Measurements from ENCODE around the gene GUCY2C.

Gene GUCY2C

DNA sequence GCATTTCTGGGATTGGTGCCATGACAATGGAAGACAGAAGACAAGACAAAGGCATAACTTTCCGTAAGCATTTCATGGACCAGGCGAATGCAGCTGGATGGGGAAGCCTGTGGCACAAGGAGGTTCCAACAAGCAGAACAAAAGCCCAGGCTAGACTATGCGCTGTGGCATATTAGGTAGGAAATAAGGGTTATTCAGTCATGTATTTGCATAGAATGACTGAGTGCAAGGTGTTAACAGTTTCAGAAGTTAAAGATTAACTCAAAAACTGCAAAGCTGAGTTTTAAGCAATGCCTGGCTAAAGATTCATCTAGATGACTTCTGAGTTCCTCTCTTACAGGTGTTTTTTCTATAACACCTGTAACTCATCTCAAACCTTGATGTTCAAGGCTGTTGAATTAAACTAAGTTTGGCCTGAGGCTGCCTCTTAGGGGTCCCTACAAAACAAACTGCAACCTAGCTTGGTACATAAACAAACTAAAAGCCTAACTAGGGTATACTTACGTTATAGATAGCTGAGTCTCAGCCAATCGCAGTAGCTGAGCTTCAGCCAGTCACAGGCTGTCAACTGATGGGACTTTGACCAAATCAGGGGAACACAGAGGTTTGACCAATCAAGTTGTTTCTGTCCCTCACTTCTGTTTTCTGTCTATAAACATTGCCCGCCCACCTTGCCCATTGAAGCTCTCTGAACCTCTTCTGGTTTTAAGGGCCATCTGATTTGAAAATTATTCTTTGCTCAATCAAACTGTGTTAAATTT, 76.5 kb downstream of the GUCY2C start:
- no peak for DNase-seq

DNA sequence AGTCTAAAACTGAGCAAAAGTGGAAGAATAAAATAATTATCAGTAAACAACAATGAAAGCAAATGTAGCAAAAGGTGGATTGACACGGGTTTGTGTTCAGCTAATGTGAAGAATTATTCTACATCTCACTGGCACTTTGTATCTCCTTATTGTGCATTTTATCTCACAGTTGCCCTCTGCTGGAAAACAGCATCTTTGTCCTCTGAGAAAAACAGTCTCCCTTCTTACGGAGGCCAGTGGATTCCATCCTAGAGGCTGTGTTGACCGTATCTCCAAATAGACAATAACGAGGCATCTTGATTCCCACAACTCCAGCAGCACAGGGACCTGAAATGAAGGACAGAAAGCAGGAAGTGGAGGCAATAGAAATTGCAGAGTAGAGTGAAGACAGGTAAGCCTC, 77.4 kb downstream of the GUCY2C start:
- DNase-seq, result no peak

DNA sequence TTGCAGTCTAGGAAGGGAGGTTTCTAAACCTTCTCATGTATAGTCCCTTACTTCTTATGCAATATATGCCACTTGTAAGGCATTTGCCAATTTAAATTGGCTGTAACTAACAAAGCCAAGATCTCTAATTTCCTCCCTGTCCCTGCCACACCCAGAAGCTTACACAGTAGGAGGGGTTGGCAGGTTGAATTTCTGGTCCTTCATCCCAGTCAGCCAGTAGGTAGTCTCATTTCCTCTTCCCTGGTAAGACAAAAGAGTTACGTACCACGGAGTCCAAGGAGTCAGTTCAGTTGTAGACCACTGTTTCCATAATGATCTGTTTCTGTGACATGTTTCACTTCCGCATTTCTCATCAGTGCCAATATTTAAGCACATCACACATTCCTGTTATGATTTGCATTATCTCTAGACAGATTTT, 81.7 kb downstream of the GUCY2C start:
- DNase-seq, result no peak

DNA sequence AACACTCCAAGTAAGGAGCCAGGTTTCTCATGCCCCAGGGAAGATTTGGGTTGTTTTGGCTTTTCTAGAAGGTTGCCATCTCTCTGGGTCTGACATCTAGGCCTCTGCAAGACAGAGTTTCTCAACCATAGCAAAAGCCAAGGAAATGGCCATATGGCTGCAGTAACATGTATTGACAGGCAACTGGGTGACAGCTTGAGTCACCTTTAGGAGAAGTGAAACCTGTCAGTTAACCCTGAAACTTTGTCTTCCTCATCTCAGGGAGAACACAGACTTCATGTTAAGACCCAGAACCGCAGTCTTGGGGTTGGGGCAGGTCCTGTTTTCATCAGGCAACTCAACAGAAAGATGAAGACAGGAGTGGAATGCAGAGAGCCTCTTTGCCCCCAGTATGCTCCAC, 82.7 kb downstream of the GUCY2C start:
- DNase-seq, result no peak

DNA sequence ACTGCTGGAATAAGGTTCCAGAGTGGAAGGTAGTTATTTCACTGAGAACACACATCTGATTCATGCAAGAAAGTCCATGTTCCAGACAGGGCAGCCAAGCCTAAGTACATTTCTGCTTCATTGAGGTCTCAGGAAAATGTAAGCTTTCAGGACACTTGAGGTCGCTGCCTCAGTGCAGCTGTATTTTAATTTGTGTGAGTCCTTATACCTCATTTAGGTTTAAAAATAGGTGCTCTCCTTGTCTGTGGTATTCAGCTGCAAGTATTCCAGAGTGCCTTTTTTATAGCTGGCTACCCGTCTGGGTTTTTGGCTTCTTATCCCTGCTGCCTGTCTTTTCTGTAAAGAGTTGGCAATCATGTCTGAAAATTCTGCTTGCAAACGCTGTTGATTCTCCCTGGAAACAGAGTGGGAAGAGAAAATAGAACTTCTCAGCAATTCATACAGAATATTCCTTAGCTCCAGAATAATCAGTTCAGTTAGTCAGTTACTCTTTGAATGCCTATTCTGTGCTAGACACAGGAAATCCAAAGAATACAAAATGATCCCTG, 83.4 kb downstream of the GUCY2C start:
- DNase-seq, result no peak

DNA sequence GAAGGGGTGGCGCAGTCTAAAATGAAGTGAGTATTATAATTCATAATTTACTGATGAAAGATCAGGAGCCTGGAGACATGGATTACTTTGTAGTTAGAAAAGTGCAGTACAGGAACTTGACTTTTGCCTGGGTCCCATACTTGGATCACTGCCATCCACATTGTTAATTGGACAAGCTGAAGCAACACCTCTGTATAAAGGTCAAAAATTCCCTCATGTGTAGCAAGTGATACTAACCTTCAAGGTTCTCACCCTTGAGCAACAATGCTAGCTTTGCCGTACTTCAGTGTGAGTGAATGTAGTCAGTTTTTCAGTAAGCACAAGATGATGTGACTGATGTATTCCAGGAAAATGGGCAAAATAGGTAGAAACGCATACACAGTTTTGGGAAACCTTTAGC, 84.1 kb downstream of the GUCY2C start:
- no peak for DNase-seq

DNA sequence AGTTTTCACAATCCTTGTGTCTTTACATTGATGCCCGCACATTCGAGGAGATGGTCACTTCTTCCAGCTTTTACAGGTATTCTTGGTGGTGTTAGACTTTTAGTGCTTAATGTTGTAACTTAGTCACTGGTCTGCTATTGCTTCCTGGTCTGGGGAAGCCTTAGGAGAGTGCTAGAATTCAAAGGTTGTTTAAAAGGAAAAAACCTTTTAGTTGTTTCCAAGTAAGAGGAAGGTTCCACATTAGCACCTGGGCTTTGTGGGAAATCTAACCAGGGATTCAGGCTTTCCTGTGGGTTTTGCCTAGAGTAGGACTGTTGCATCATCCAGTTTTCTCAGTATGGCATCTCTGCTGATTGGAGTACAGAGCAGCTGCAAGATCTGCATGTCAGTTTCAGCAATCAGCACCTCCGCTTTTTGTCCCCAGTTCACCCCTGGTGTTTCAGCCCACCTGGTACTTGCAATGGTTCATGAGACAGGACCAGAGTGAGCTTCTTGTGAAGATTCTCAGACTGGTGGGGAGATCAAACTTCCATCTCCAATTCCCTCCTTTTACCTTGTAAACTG, 84.7 kb downstream of the GUCY2C start:
- no peak for DNase-seq

DNA sequence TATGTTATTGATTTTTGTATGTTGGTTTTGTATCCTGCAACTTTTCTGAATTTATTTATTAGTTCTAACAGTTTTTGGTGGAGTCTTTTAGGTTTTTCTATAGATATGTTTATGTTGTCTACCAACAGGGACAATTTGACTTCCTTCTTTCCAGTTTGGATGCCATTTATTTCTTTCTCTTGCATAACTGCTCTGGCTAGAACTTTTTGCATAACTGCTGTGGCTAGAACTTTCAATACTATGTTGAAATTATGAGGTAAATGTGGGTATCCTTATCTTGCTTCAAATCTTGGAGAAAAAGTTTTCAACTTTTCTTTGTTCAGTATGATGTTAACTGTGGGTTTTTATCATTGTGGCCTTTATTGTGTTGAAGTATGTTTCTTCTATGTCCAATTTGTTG, 88.8 kb downstream of the GUCY2C start:
- DNase-seq, result no peak

DNA sequence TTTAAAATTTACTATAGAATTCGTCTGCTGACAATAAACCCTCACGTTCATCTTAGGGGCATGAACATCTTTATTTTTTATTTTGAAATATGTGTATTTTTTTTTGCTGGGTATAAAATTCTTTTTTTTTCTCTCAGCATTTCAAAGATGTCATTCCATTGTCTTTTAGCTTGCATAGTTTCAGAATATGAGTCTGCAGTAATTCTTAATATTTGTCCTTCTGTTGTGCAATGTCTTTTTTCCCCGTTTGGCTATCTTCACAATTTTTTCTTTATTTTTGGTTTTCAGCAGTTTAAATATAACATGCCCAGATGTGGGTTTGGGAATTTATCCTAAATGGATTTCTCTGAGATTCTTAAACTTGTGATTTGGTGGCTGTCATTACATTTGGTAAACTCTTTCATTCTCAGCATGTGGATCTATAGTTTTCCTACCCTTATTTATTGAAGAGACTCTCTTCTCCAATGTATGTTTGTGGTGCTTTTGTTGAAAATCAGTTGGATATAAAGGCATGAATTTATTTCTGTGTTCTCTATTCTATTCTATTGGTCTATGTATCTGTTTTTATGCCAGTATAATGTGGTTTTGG, 90.9 kb downstream of the GUCY2C start:
- no peak for DNase-seq

DNA sequence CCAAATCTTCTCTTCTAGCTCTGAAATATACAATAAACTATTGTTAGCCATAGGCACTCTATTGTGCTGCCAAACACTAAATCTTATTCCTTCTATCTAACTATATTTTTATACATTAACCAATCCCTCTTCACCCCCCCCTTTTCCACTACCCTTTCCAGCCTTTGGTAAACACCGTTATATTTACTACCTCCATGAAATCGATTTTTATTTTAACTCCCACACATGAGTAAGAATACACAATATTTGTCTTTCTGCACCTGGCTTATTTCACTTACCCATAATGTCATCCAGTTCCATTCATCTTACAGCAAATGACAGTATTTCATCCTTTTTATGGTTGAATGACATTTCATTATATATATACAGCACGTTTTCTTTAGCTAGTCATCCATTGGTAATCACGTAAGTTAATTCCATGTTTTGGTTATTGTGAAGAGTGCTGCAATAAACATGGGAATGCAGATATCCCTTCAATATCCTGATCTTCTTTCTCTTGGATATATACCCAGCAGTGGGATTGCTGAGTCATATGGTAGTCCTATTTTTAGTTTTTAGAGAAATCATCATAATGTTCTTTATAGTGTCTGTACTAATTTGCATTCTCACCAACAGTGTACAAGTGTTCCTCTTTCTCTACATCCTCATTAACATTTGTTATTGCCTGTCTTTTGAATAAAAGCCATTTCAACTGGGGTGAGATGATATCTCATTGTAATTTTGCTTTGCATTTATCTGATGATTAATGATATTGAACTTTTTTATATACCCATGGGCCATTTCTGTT, 94.5 kb downstream of the GUCY2C start:
- no peak for DNase-seq

DNA sequence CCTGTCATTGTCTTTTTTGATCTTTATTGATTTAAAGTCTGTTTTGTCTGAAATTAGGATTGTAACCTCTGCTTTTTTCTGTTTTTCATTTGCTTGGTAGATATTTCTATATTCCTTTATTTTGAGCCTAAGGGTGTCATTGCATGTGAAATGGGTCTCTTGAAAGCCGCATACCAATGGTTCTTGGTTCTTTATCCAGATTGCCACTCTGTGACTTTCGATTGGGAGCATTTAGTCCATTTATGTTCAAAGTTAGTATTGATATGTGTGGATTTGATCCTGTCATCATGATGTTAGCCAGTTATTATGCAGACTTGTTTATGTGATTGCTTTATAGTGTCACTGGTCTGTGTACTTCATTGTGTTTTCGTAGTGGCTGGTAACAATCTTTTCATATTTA, 98.9 kb downstream of the GUCY2C start:
- DNase-seq, result no peak

DNA sequence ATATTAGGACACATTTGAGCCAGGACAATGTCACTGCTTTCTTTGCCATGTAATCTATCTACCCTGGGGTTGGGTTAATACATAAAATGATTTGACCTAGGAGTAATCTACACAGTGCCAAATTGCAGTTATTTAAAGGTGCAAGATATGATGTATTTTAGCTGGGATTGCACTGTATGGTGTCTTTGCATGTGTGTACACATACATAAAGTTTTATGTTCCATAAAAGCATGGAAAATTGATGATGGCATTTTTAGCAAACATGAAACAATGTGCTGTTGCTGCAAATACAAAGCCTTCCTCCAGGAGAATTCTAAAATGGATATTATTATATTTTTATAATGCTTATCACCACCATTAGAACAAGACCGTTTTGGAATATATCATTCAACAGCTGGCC, 104.7 kb downstream of the GUCY2C start:
- no peak for DNase-seq

DNA sequence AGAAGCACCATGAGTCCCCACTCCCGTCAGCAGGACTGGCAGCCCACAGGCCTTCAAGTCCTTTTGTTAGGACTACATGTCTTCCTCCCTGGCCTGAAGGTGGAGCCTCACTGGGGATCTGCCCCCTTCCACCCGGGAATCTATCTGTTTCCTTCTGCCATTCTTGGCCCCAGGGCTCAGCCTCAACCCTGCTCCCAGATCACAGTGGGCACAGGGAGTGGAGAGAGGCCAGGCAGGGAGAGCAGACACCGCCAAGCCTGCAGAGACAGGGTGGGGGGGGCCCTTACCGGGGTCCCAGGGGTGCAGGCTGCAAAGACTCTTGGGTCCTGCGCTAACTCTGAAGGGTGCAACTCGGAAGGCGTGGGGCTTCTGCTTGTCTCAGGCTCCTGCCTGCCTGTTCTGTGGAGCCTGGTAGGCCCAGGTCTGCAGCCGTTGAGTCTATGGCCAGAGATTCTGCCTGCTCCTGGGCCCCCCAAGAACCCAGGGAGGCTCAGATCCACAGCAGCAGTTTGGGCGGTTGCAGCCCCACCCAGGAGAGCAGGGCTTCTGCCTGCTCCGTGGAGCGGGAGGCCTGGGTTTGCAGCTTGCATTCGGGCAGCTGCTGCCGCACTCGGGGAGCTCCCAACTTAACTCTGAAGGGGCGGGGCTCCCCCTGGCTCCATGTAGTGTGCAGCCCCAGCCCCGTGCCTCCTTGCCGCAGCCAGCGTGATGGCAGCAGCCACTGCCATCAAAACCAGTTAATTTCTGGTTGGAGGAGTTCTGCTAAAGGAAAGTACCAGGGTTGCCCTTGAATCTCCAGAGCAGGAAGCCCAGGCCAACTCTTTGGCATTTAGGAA, 107.0 kb downstream of the GUCY2C start:
- no peak for DNase-seq

DNA sequence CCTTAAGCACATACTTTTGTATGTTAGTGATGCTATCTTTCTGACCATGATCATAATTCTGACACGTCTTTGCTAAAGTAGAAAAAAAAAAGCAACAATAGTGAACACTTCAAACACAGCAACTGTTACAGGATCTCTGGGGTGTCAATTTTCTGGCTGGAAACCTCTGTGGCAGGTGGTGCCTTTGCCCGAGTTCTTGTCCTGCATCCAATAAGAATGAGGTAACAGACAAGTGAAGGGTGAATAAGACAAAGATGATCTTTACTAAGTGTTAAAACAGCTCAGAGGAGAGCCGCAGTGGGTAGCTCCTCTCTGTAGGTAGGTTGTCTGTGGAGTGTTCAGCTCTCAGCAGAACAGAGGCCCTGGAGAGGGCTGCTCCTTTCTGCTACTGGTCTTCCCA, 107.8 kb downstream of the GUCY2C start:
- no peak for DNase-seq

DNA sequence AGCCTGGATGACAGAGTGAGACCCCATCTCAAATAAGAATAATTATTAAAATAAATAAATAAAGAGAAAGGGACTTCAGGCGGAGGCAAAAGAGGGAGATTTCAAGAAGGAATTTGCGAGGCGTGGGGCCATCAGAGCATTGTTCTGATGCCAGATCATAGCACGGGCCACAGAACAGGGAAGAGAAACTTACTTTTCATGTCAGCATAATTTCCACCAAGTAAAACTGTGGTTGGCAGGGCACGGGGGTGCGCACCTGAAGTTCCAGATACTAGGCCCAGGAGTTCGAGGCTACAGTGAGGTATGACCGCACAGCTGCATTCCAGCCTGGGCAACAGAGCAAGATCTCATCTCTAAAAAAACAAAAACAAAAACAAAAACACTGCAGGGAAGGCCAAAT, 117.8 kb downstream of the GUCY2C start:
- DNase-seq, result no peak

DNA sequence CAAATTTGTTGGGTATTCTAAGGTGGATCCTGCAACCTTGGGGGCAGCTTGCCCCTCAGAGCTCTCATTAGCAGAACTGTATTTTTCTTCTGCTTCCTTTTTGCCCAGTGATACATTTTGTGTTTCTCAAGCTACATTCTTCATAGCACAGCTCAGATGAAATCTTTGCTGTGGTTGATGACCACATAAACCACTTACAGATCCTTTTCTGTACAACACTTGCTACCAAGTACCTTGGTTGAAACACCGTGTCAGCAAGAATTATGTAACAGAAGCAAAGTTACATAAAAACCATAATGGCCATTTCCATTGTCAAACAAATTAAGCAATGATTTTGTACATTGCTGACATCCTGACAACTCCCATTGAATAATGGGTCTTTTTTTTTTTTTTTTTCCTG, 119.1 kb downstream of the GUCY2C start:
- no peak for DNase-seq

DNA sequence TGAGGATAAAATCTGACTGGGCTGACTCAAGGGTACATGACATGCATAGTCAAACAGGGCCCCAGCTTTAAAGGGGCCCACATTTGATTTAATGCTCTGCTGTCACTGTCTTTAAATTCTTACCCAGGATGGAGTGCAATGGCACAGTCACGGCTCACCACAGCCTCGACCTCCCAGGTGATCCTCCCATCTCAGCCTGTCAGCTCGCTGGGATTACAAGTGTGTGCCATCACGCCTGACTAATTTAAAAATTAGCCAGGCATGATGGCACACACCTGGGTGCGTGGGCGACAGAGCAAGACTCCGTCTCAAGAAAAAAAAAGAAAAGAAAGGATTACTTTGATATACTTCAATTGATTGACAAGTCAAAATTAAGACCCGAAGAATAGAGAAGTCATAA, 119.5 kb downstream of the GUCY2C start:
- DNase-seq, result no peak

DNA sequence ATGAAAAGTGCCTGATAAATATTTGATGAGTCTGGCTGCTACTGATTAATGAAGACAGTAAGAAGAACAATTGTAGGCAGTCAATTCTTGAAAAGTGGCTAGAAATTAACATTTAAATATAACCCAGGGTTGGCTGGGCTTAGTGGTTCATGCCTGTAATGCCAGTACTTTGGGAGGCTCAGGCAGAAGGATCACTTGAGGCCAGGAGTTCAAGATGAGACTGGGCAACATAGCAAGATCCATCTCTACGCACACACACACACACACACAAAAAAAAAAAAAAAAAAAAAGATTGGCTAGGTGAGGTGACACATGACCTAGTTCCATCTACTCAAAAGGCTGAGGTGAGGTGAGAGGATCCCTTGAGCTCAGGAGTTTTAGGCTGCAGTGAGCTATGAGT, 120.8 kb downstream of the GUCY2C start:
- no peak for DNase-seq

DNA sequence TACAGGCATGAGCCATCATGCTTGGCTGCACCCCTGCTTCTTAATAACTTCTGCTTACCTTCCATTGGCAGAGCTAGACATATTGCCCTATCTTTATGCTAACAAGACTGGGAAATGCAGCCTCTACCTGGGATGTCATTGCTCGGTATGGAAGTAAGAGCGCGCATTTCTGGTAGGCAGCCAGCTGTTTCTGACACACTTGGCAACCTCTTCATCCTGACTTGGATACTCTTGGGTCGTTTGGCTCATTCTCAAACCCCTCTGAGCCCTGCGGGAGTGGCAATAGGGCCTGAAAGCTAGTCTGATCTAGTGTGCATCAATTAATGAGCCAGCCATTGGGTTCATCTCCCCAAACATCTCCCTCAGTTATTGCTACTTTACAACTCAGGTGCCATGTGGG, 123.3 kb downstream of the GUCY2C start:
- DNase-seq, result no peak

DNA sequence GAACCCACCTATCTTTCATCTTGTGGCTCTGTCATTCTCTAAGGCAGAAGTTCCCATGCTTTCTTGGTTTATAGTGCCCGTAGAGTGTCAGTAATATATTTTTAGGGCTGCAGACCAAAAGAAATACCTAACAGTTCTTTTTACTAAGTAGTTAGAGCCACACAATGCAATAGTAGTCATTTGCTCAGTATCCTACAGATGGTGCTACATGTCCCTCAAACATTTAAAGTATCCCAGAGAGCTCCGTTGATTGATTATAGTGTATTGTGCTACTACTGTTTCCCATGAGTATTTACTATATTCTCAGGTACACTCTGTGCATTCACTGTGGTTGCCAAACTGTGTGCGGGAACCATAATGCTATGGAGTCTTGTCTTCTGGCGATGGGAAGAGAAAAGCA, 124.0 kb downstream of the GUCY2C start:
- no peak for DNase-seq

DNA sequence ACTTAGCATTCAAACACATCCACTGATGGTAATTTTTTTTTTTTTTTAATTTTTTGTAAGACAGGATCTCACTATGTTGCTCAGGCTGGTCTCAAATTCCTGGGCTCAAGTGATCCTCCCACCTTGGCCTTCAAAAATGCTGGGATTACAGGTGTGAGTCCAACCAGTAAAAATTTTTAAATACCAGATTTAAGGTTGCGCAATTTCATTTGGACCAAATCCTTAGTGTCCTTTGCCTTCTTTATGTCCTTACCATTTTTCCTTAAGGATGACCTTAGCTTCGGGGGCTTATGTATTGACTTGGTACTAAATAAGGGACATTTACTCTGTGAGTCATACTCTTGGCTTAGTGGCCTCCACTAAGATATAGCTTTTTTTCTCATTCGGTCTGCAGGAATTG, 124.6 kb downstream of the GUCY2C start:
- DNase-seq, result no peak

DNA sequence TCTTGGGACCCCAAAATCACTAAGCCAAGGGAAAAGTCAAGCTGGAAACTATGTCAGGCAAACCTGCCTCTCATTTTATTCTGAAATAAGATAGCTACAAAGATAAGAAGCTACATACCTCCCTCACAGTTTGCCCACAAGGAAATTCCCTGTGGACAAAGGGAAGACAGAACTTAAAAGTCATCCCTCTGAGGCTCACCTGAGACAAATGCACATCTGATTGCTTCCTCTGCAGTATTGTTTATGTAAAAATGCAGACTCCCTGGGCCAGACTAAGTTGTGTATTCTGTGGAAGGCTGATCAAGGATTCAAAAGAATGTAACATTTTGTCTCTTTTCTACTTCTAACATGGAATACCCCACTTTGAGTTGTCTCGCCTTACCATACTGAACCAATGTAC, 126.2 kb downstream of the GUCY2C start:
- no peak for DNase-seq
